ENCODE measurements around the gene NEK4.

The NEK4 gene

GRCh38 chr3:52770496-52771333, at the start of gene NEK4:
NEK4 (minus strand) TSS chr3:52770940; CDS start chr3:52770746, 194 bp downstream.
- Mint-ChIP-seq H3K9me3 (no peaks in the 10 kb centered on the region), H3K4me1 (peaks cover 18% of the 10 kb centered on the region), H3K4me3 (peak within 1 kb of the TSS; percentile 69), H3K27ac (peak within 1 kb of the TSS; percentile 72), H3K36me3 (peaks cover 32% of the 10 kb centered on the region)
- ATAC-seq (peak; percentile 96), DNase-seq (ENCODE audit: low spot score in 2 of 2) (peak; percentile 78 to 94)

- Mint-ChIP-seq H3K27ac (no peak overlapping the region), H3K9me3 (no peaks in the 10 kb centered on the region), H3K4me1 (no peaks in the 10 kb centered on the region), H3K36me3 (no peaks in the 10 kb centered on the region), H3K4me3 (no peak overlapping the region)
- DNase-seq (ENCODE audit: low spot score in 2 of 2) (no peak), ATAC-seq (no peak)
Observed at GRCh38 chr3:52819936-52820335, 49.2 kb upstream of the NEK4 start.

DNA sequence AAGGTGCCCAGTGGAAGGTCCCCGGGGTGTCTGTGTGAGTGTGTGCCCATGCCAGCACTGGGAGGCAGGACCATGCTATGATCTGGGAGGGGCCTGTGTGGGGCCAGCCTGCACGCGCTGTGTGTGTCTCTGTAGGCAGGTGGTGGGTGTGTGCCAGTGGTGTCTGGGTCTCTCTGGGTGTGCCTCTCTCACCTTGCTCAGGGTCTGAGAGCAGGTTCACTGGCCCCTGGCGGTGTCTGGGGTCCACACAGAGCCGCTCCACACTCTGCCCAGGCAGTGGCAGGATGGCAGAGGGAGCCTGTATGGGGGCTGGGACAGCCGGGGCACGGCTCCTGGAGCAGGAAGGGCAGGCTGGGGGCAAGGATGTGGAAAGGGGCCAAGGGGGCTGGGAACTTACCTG, 47.1 kb upstream of the NEK4 start:
- no peaks in the 10 kb centered on the region for H3K36me3 Mint-ChIP-seq
- H3K27ac Mint-ChIP-seq: peak overlapping the region; percentile 40

DNA sequence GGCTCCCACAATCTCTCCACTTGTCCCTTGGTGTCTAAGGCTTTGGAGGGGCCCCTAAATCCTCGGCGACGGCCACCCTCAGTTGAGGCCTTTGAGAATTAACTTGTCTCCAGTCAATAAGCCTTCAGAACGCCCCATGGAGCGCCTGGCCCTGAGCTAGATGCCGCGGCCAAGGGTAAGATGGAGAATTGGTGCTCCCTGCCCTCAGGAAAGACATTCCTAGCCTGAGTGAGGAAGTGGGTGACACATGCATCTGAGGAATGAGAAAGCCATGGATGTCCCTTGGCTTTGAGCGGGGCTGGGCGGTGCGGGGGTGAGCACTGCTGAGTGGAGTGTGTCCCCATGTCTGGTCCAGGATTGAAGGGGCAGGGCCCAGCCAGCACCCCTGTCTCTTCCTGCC, 46.5 kb upstream of the NEK4 start:
- Mint-ChIP-seq H3K4me1 (no peaks in the 10 kb centered on the region), H3K36me3 (no peaks in the 10 kb centered on the region), H3K9me3 (no peaks in the 10 kb centered on the region), H3K4me3 (no peak overlapping the region), H3K27ac (no peak overlapping the region)
- DNase-seq (ENCODE audit: low spot score in 2 of 2) (no peak), ATAC-seq (no peak)

More for the DNA sequence above, 47.1 kb upstream of the NEK4 start:
- H3K4me3 Mint-ChIP-seq: no peak overlapping the region
- H3K9me3 Mint-ChIP-seq: no peaks in the 10 kb centered on the region
- no peak for DNase-seq (ENCODE audit: low spot score in 2 of 2)
- no peak for ATAC-seq
- no peaks in the 10 kb centered on the region for H3K4me1 Mint-ChIP-seq

- no peaks in the 10 kb centered on the region for H3K36me3 Mint-ChIP-seq
Observed at GRCh38 chr3:52816654-52817053, 45.9 kb upstream of the NEK4 start.

DNA sequence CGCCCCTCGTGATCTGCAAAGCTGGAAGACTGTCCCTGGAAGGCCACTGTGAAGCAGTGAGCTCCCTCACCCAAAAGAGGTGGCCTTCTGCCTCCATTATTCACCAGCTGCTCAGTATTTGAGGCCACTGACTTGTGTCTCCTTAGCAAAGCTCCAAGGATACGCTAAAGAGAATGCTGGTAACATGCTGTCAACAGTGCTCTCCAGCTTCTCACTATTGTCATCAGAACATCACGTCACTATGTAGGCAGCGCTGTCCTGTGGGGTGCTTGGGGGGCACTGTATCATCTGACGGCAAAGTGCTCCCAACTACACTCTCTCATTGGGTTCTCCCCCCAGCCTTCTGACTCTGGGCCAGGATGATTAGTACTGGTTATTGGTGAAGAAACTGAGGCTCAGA, 45.5 kb upstream of the NEK4 start:
- no peak overlapping the region for H3K27ac Mint-ChIP-seq
- no peaks in the 10 kb centered on the region for H3K36me3 Mint-ChIP-seq
- H3K9me3 Mint-ChIP-seq: no peaks in the 10 kb centered on the region
- no peaks in the 10 kb centered on the region for H3K4me1 Mint-ChIP-seq
- no peak overlapping the region for H3K4me3 Mint-ChIP-seq
- ATAC-seq: no peak
- no peak for DNase-seq (ENCODE audit: low spot score in 2 of 2)

More at GRCh38 chr3:52816654-52817053, 45.9 kb upstream of the NEK4 start:
- ATAC-seq: no peak
- H3K9me3 Mint-ChIP-seq: no peaks in the 10 kb centered on the region
- no peak for DNase-seq (ENCODE audit: low spot score in 2 of 2)
- H3K27ac Mint-ChIP-seq: no peak overlapping the region
- no peaks in the 10 kb centered on the region for H3K4me1 Mint-ChIP-seq
- H3K4me3 Mint-ChIP-seq: no peak overlapping the region

DNA sequence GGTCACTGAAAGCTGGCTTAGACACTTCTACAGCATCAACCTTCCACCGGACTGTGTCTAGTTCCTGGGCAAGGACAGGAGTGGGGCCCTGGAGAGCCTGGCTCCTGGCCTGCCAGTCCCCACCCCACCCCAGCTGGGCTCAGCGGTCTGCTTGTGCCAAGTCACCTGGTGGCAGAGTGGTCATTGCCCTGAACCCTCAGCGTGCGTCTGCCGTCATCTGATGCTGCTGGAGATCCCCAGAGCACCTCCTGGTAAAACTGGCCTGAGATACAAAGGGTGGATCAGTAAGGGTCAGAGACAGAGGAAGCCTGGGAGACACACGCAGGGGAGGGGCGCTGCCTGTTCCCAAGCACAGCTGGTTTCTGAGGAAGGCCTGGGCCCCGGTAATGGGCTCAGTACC, 43.1 kb upstream of the NEK4 start:
- DNase-seq (ENCODE audit: low spot score in 2 of 2): no peak
- ATAC-seq: no peak
- Mint-ChIP-seq H3K36me3 (no peaks in the 10 kb centered on the region), H3K27ac (no peak overlapping the region), H3K4me1 (no peaks in the 10 kb centered on the region), H3K9me3 (no peaks in the 10 kb centered on the region), H3K4me3 (no peak overlapping the region)

GRCh38 chr3:52811452-52812011, 40.8 kb upstream of the NEK4 start:
- Mint-ChIP-seq H3K9me3 (no peaks in the 10 kb centered on the region), H3K4me3 (no peak overlapping the region), H3K27ac (no peak overlapping the region), H3K4me1 (no peaks in the 10 kb centered on the region), H3K36me3 (no peaks in the 10 kb centered on the region)
- ATAC-seq: no peak
- no peak for DNase-seq (ENCODE audit: low spot score in 2 of 2)

- no peak overlapping the region for H3K4me3 Mint-ChIP-seq
Observed at GRCh38 chr3:52810923-52811322, 40.2 kb upstream of the NEK4 start.

GRCh38 chr3:52809662-52810377, 39.1 kb upstream of the NEK4 start:
- H3K27ac Mint-ChIP-seq: no peak overlapping the region
- no peak for DNase-seq (ENCODE audit: low spot score in 2 of 2)
- ATAC-seq: no peak
- no peaks in the 10 kb centered on the region for H3K36me3 Mint-ChIP-seq
- no peak overlapping the region for H3K4me3 Mint-ChIP-seq
- H3K9me3 Mint-ChIP-seq: no peaks in the 10 kb centered on the region
- no peaks in the 10 kb centered on the region for H3K4me1 Mint-ChIP-seq

More at GRCh38 chr3:52810923-52811322, 40.2 kb upstream of the NEK4 start:
- no peak for DNase-seq (ENCODE audit: low spot score in 2 of 2)
- no peaks in the 10 kb centered on the region for H3K4me1 Mint-ChIP-seq
- no peaks in the 10 kb centered on the region for H3K36me3 Mint-ChIP-seq
- no peaks in the 10 kb centered on the region for H3K9me3 Mint-ChIP-seq
- ATAC-seq: no peak
- no peak overlapping the region for H3K27ac Mint-ChIP-seq

- no peak overlapping the region for H3K4me3 Mint-ChIP-seq
- H3K4me1 Mint-ChIP-seq: no peaks in the 10 kb centered on the region
- no peaks in the 10 kb centered on the region for H3K36me3 Mint-ChIP-seq
- H3K9me3 Mint-ChIP-seq: no peaks in the 10 kb centered on the region
- no peak for ATAC-seq
- no peak for DNase-seq (ENCODE audit: low spot score in 2 of 2)
- no peak overlapping the region for H3K27ac Mint-ChIP-seq
Observed at GRCh38 chr3:52809149-52809548, 38.4 kb upstream of the NEK4 start.

DNA sequence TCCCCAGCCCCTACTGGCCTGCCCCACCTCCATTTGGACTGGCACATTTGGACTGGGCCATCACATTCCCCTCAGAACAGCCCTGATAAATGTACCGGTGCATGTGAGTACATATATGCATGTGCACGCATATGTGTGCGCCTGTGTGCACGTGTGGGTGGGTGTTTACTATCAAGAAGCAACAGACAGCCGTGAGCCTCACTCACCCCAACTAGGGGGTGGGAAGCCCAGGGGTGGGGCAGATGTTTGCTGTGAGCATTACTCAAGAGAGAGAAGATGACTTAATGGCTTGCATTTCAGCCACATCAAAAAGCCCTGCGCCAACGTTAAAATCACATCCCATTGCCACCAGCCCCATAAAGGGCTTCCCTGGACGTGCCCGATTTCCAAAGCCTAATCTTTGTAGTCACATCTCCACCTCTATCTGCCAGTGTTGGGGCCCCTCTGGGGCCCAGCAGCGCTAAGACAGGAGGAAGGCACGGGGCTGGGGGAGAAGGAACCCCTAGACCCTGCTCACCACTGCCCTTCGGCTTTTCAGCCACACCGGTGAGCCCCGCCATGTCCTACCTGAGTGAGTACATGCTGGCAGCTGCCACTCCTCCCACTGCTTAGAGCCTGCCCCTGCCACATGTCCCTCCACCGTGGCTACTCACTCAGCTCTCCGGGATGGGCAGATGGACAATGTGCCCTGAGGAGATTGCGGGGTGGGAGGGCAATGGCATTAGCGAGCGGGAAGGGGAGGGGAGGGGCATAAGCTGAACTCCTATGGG, 34.7 kb upstream of the NEK4 start:
- ATAC-seq: no peak
- Mint-ChIP-seq H3K4me3 (no peak overlapping the region), H3K4me1 (no peaks in the 10 kb centered on the region), H3K9me3 (no peaks in the 10 kb centered on the region), H3K27ac (no peak overlapping the region), H3K36me3 (no peaks in the 10 kb centered on the region)
- no peak for DNase-seq (ENCODE audit: low spot score in 2 of 2)

DNA sequence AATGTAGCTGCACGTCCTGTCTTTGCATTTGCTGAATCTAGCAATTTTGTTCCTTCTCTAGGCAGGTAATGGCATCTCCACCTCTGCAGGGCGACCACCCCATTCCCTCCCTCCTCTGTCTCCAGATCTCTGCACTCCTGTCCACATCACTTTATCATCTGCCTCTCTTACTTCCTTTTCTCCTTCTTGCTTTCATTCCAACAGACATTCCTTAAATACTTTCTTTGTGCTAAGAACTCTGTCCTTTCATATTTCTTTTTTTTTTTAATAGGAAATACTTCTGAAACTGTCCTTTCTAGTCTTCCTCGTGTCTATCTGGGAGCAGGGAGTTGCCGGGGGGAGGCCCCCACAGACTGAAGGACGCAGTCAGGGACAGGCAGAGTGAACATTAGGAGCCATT, 31.1 kb upstream of the NEK4 start:
- H3K27ac Mint-ChIP-seq: no peak overlapping the region
- ATAC-seq (no peak), DNase-seq (ENCODE audit: low spot score in 2 of 2) (no peak)
- H3K36me3 Mint-ChIP-seq: no peaks in the 10 kb centered on the region
- no peaks in the 10 kb centered on the region for H3K9me3 Mint-ChIP-seq
- peaks cover 8% of the 10 kb centered on the region for H3K4me1 Mint-ChIP-seq
- no peak overlapping the region for H3K4me3 Mint-ChIP-seq

- H3K4me1 Mint-ChIP-seq: peaks cover 8% of the 10 kb centered on the region
Observed at GRCh38 chr3:52800079-52800478, 29.3 kb upstream of the NEK4 start.

GRCh38 chr3:52798978-52799476, 28.3 kb upstream of the NEK4 start:
- ATAC-seq (no peak), DNase-seq (ENCODE audit: low spot score in 2 of 2) (no peak)
- Mint-ChIP-seq H3K9me3 (no peaks in the 10 kb centered on the region), H3K4me1 (peaks cover 8% of the 10 kb centered on the region), H3K27ac (no peak overlapping the region), H3K36me3 (no peaks in the 10 kb centered on the region), H3K4me3 (no peak overlapping the region)

More at GRCh38 chr3:52800079-52800478, 29.3 kb upstream of the NEK4 start:
- H3K9me3 Mint-ChIP-seq: no peaks in the 10 kb centered on the region
- no peak overlapping the region for H3K27ac Mint-ChIP-seq
- no peaks in the 10 kb centered on the region for H3K36me3 Mint-ChIP-seq
- DNase-seq (ENCODE audit: low spot score in 2 of 2): no peak
- no peak overlapping the region for H3K4me3 Mint-ChIP-seq
- no peak for ATAC-seq

Measured in stimulated activated effector memory CD8-positive, alpha-beta T cell treated with anti-CD3 and anti-CD28 coated beads, Interleukin-12 subunit alpha, Interleukin-12 subunit beta, amount 100 ng/mL, for 72 hours (primary cell).